T-helper 2 cell treated with Interferon-gamma antibody and Interleukin-4, amounts not matched to agents 5 μg/mL and 100 μg/mL, for 36 hours (primary cell): ENCODE data around the gene FUOM.
A peak's percentile ranks its signal among the peaks of the same experiment; 100 is the strongest.

Source experiments
- DNase-seq: peaks from one replicate; pipeline ENCODE4 v3.0.0; 2021; ENCODE audit warnings: low spot score
- H3K27ac Mint-ChIP-seq: one replicate; pipeline ENCODE4 v1.8.0; 2021; ENCODE audit warnings: mild to moderate bottlenecking, mixed read lengths
- H3K27me3 Mint-ChIP-seq: one replicate; pipeline ENCODE4 v1.8.0; 2021; ENCODE audit warnings: low read depth, mixed read lengths
- H3K36me3 Mint-ChIP-seq: one replicate; pipeline ENCODE4 v1.8.0; 2021; ENCODE audit warnings: low read depth, mixed read lengths
- H3K4me1 Mint-ChIP-seq: one replicate; pipeline ENCODE4 v1.8.0; 2021; ENCODE audit warnings: low read depth, mixed read lengths
- H3K4me3 Mint-ChIP-seq: one replicate; pipeline ENCODE4 v1.8.0; 2022; ENCODE audit warnings: mild to moderate bottlenecking, moderate library complexity, mixed read lengths
- H3K9me3 Mint-ChIP-seq: one replicate; pipeline ENCODE4 v1.8.0; 2021; ENCODE audit warnings: mixed read lengths

Gene FUOM

DNA sequence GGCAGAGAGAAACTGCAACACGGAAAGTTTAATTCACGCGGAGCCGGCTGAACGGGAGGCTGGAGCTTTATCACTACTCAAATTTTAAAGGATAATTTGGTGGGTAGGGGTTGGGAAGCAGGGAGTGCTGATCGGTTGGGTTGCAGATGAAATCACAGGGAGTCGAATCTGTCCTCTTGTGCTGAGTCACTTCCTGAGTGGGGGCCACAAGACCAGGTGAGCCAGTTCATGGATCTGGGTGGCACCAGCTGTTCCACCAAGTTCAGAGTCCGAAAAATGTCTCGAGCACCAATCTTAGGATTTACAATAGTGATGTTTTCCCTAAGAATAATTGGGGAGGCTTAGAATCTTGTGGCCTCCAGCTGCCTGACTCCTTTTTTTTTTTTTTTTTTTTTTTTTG lies 14.3 kb downstream of the FUOM start:
- no peaks in the 10 kb centered on the region for H3K9me3 Mint-ChIP-seq
- no peak overlapping the region for H3K27ac Mint-ChIP-seq
- H3K4me3 Mint-ChIP-seq: no peak overlapping the region
- H3K4me1 Mint-ChIP-seq: peaks cover 3% of the 10 kb centered on the region
- peaks cover 9% of the 10 kb centered on the region for H3K27me3 Mint-ChIP-seq
- DNase-seq: no peak
- H3K36me3 Mint-ChIP-seq: no peaks in the 10 kb centered on the region

DNA sequence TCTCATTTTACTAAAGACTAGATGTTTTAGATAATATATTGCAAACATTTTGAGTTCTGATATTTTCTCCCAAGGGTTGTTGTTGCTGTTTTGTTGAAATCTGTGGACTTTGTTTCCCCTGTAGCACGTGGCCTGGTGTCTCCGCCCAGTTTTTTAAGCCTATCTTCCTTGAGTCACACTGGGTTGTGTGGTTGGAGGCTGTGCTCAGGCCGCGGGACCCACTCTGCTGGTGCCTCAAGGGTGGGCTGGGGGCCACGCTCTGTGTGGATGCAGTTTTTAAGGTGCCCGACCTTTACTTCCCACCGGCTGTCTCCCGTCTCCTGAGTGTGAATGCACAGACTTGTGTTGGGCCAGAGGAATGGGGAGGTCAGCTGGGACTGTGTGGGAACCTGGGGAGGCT lies 14.9 kb downstream of the FUOM start:
- Mint-ChIP-seq H3K4me1 (peaks cover 3% of the 10 kb centered on the region), H3K27me3 (peaks cover 9% of the 10 kb centered on the region), H3K4me3 (no peak overlapping the region), H3K36me3 (no peaks in the 10 kb centered on the region), H3K27ac (no peak overlapping the region), H3K9me3 (no peaks in the 10 kb centered on the region)
- DNase-seq: no peak

- Mint-ChIP-seq H3K27ac (no peak overlapping the region), H3K36me3 (no peaks in the 10 kb centered on the region), H3K9me3 (no peaks in the 10 kb centered on the region), H3K27me3 (peaks cover 9% of the 10 kb centered on the region), H3K4me1 (peaks cover 3% of the 10 kb centered on the region), H3K4me3 (no peak overlapping the region)
- no peak for DNase-seq
Observed at GRCh38 chr10:133341983-133342382, 15.8 kb downstream of the FUOM start.

GRCh38 chr10:133339708-133340380 lies 18.0 kb downstream of the FUOM start:
- no peaks in the 10 kb centered on the region for H3K9me3 Mint-ChIP-seq
- no peaks in the 10 kb centered on the region for H3K36me3 Mint-ChIP-seq
- no peak for DNase-seq
- H3K27me3 Mint-ChIP-seq: peaks cover 9% of the 10 kb centered on the region
- no peak overlapping the region for H3K27ac Mint-ChIP-seq
- no peak overlapping the region for H3K4me3 Mint-ChIP-seq
- H3K4me1 Mint-ChIP-seq: peaks cover 5% of the 10 kb centered on the region

- H3K27me3 Mint-ChIP-seq: peaks cover 15% of the 10 kb centered on the region
- H3K9me3 Mint-ChIP-seq: no peaks in the 10 kb centered on the region
- no peaks in the 10 kb centered on the region for H3K36me3 Mint-ChIP-seq
- H3K4me1 Mint-ChIP-seq: peaks cover 9% of the 10 kb centered on the region
- H3K27ac Mint-ChIP-seq: no peak overlapping the region
- no peak for DNase-seq
- H3K4me3 Mint-ChIP-seq: no peak overlapping the region
Observed at GRCh38 chr10:133338080-133339071, 19.4 kb downstream of the FUOM start.

DNA sequence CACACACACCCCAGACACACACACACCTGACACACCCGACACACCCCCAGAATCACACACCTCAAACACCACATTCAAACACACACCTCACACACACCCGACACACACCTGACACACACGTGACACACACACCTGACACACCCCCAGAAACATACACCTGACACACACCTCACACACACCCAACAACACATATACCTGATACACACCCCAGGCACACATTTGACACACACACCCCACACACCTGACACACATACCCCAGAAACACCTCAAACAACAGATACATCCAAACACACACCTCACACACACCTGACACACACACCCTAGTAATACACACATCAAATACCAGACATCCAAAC lies 20.5 kb downstream of the FUOM start:
- peaks cover 24% of the 10 kb centered on the region for H3K27me3 Mint-ChIP-seq
- H3K36me3 Mint-ChIP-seq: no peaks in the 10 kb centered on the region
- DNase-seq: no peak
- peaks cover 6% of the 10 kb centered on the region for H3K4me1 Mint-ChIP-seq
- H3K4me3 Mint-ChIP-seq: no peak overlapping the region
- no peak overlapping the region for H3K27ac Mint-ChIP-seq
- H3K9me3 Mint-ChIP-seq: no peaks in the 10 kb centered on the region

DNA sequence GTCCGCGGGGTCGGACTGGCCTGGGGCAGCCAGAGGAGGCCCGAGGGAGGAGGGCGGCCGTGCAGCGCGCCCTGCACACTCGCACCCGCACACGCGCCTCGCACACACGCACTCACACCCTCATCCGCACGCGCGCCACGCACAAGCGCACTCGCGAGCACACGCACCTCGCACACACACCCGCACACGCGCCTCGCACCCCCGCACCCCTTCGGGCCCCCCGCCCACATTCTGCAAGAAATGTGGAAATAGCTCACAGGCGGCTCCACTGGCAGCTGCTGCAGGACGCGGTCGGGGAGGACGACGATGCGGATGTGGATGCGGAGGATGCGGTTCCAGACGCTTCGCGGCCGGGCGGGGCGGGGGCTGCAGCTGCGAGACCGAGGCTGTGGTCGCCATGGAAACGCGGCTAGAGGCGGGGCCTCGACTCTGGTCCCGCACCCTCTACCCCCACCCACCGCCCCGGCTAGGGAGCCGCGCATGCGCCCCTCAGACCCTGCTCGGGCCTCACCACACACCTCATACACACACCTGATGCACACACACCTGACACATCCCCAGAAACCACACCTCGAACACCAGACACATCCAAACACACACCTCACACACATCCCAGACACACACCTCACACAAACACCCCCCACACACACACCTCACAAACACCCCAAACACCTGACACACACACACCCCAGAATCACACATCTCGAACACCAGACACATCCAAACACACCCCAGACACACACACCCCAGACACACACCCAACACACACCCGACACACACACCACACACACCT lies 21.0 kb downstream of the FUOM start, which contains the start of gene CALY:
Gene CALY, minus strand, starts transcription at position 320 of the 793 bp plus-strand sequence. CDS start 7,907 bp downstream, outside the sequence.
- Mint-ChIP-seq H3K4me3 (peak within 1 kb of the TSS; percentile 55), H3K27me3 (peaks cover 27% of the 10 kb centered on the region)

GRCh38 chr10:133336118-133336576 lies 21.7 kb downstream of the FUOM start:
- no peak for DNase-seq
- no peak overlapping the region for H3K4me3 Mint-ChIP-seq

More for the DNA sequence above, 21.0 kb downstream of the FUOM start, which contains the start of gene CALY:
- Mint-ChIP-seq H3K9me3 (no peaks in the 10 kb centered on the region), H3K27ac (no peak within 1 kb of the TSS), H3K4me1 (peaks cover 6% of the 10 kb centered on the region), H3K36me3 (no peaks in the 10 kb centered on the region)
- DNase-seq: peak; percentile 47

DNA sequence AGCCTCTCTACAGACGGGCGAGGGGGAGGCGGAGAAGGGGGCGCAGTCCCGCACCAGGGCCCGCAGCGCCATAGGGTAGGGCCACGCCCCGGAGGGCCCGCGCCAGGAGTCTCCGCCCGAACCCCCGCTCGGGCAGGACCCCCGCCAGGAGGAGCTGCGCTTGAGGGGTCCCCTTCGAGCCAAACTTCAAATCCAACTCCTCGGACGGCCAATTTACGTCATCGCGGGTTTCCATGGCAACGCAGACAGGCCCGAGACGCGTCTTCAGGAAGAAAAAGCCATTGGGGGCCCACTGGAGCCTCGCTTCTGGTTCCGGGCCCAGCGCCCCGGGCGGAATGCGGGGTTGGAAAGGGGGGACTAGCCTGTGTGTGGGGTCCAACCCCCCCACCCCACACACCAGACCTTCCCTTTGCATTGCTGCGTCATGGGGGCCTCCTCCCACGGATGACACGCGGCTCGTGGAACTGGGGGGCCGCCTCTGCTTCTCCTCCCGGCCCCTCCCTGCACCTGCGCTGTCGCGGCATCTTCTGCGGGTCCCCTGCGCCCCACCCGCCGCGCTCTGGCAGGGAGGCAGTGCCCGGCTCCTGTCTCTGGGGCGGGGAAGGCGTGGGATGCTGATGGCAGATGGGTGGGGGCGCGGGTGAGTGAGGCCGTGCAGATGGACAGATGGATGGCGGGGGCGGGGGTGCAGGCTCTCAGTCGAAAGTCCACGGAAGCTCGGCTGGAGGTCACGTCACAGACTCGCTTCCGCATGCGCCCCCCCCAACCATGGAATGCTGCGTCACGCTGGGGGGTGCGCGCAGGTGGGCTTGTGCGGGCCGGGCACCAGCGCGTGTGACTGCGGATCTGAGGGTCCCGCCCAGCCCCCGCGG lies 22.3 kb downstream of the FUOM start:
- H3K4me1 Mint-ChIP-seq: peaks cover 6% of the 10 kb centered on the region
- H3K4me3 Mint-ChIP-seq: peak overlapping the region; percentile 27
- H3K9me3 Mint-ChIP-seq: no peaks in the 10 kb centered on the region
- no peak overlapping the region for H3K27ac Mint-ChIP-seq
- DNase-seq: peak; percentile 51
- peaks cover 36% of the 10 kb centered on the region for H3K27me3 Mint-ChIP-seq
- H3K36me3 Mint-ChIP-seq: no peaks in the 10 kb centered on the region

More at GRCh38 chr10:133336118-133336576, 21.7 kb downstream of the FUOM start:
- no peaks in the 10 kb centered on the region for H3K36me3 Mint-ChIP-seq
- H3K27me3 Mint-ChIP-seq: peaks cover 30% of the 10 kb centered on the region
- no peak overlapping the region for H3K27ac Mint-ChIP-seq
- peaks cover 6% of the 10 kb centered on the region for H3K4me1 Mint-ChIP-seq
- no peaks in the 10 kb centered on the region for H3K9me3 Mint-ChIP-seq

DNA sequence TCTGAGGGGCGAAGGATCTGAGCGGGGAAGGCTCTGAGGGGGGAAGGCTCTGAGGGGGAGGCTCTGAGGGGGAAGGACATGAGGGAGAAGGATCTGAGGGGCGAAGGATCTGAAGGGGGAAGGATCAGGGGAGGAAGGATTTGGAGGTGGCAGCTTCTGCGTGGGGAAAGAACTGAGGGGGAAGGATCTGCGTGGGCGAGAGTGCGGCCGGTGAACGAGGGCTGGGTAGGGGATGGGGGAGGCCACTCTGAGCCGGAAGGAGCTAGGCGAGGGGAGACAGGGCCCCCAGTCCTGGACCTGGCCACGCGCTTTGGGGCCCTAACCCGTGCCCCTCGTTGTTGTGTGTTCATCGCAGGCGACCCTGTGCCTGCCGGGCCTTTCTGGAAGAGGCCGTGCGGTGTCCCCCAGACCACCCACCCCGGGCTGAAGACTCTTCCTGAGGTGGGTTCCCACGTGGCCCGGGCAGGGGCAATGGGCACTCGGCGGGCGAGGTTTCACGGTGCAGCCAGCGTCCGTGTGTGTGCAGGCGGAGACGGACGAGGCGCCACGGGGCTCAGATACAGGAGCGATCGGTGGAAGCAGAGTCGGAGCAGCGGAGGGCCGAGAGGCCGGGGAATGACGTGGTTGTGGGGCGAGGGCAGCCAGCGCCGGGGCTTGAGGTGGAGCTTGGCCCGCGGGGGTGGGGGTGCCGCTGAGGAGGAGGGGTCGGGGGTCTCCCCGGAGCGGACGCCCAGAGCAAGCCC lies 23.1 kb downstream of the FUOM start:
- no peak for DNase-seq
- peak overlapping the region; percentile 19 for H3K27ac Mint-ChIP-seq
- no peaks in the 10 kb centered on the region for H3K36me3 Mint-ChIP-seq

GRCh38 chr10:133332936-133333699 lies 24.7 kb downstream of the FUOM start:
- DNase-seq: no peak
- H3K4me3 Mint-ChIP-seq: no peak overlapping the region
- H3K27me3 Mint-ChIP-seq: peaks cover 53% of the 10 kb centered on the region
- H3K36me3 Mint-ChIP-seq: no peaks in the 10 kb centered on the region
- no peaks in the 10 kb centered on the region for H3K9me3 Mint-ChIP-seq
- no peak overlapping the region for H3K27ac Mint-ChIP-seq
- peaks cover 6% of the 10 kb centered on the region for H3K4me1 Mint-ChIP-seq

More for the DNA sequence above, 23.1 kb downstream of the FUOM start:
- Mint-ChIP-seq H3K27me3 (peaks cover 42% of the 10 kb centered on the region), H3K4me1 (peaks cover 6% of the 10 kb centered on the region), H3K9me3 (no peaks in the 10 kb centered on the region), H3K4me3 (peak overlapping the region; percentile 65)
